AG10803 (cell line): ENCODE measurements around the gene NFATC2IP.
"Not testable (repeated sequence)": the region's sequence is repeated elsewhere in the genome, so short reads cannot be mapped to it uniquely, and the experiment has no call there.

Experiments
- DNase-seq: peaks from one replicate; pipeline ENCODE4 v3.0.0; 2010; ENCODE audit warnings: low read depth
- H3K4me3 ChIP-seq: 2 replicates; pipeline ENCODE4 v1.5.1; 2011; ENCODE audit warnings: mild to moderate bottlenecking, low read length, control low read depth
- CTCF ChIP-seq: conservative IDR thresholded peaks from 2 replicates; pipeline ENCODE4 v1.5.1; 2011; ENCODE audit warnings: mild to moderate bottlenecking, low read length, control low read depth, inconsistent platforms

The NFATC2IP gene

GRCh38 chr16:28925386-28926228, 25.1 kb upstream of the NFATC2IP start:
- TF ChIP-seq CTCF = no peak
- peak; percentile 83 for DNase-seq
- H3K4me3 ChIP-seq = peak overlapping the region; percentile 83

- not testable (repeated sequence) for H3K4me3 ChIP-seq, DNase-seq
These were observed 24.5 kb upstream of the NFATC2IP start for GRCh38 chr16:28926284-28926683.

- DNase-seq = no peak
- TF ChIP-seq CTCF = no peak
- H3K4me3 ChIP-seq = no peak overlapping the region
These were observed 22.9 kb upstream of the NFATC2IP start for GRCh38 chr16:28927815-28928214.

GRCh38 chr16:28930203-28930602, 20.5 kb upstream of the NFATC2IP start:
- TF ChIP-seq CTCF = no peak
- no peak overlapping the region for H3K4me3 ChIP-seq
- no peak for DNase-seq

GRCh38 chr16:28930652-28931051, 20.1 kb upstream of the NFATC2IP start:
- TF ChIP-seq CTCF = no peak
- H3K4me3 ChIP-seq = no peak overlapping the region
- DNase-seq = no peak

- TF ChIP-seq CTCF = no peak
- H3K4me3 ChIP-seq = no peak within 1 kb of the TSS
- DNase-seq = no peak
These were observed 18.9 kb upstream of the NFATC2IP start, which contains the start of gene CD19 for GRCh38 chr16:28931801-28932225. Gene CD19, plus strand, starts transcription at chr16:28931971. Its CDS starts 30 bp downstream, at chr16:28932001.

GRCh38 chr16:28932339-28933141, 18.2 kb upstream of the NFATC2IP start:
- DNase-seq = no peak
- no peak overlapping the region for H3K4me3 ChIP-seq
- TF ChIP-seq CTCF = no peak
